ENCODE results near the gene ST7. TPM values are rescaled to one million over a fixed set of nuclear protein-coding genes. Genes with fewer than 3 reads are reported as not detected.

The ST7 gene
- polyA plus RNA-seq, 1 donor from 2014 or later, result 76.8 TPM

GRCh38 chr7:117274951-117275350 lies 321.6 kb downstream of the ST7 start:
- H3K9me3 ChIP-seq (ENCODE audit: low read length), result no peaks in the 10 kb centered on the region

GRCh38 chr7:117277576-117277975 lies 324.3 kb downstream of the ST7 start:
- H3K4me2 ChIP-seq (ENCODE audit: low read length), result no peak overlapping the region
- H3K27ac ChIP-seq (ENCODE audit: low read length), result no peak overlapping the region
- no peak overlapping the region for H3K4me3 ChIP-seq (ENCODE audit: low read length)
- H3K27me3 ChIP-seq (ENCODE audit: insufficient read depth, low read depth, low read length), result no peaks in the 10 kb centered on the region
- H3K9me3 ChIP-seq (ENCODE audit: low read length), result no peaks in the 10 kb centered on the region
- no peaks in the 10 kb centered on the region for H3K79me2 ChIP-seq (replicated peaks; ENCODE audit: insufficient read depth, low read length)
- no peaks in the 10 kb centered on the region for H4K20me1 ChIP-seq (ENCODE audit: insufficient read depth)
- no peak overlapping the region for H2AFZ ChIP-seq (ENCODE audit: low read depth, low read length)
- no peak overlapping the region for H3K9ac ChIP-seq (ENCODE audit: low read length)
- TF ChIP-seq POLR2AphosphoS5 (IDR thresholded peaks at IDR 0.05) (no peak), EZH2 (IDR thresholded peaks at IDR 0.05; ENCODE audit: borderline replicate concordance, insufficient read depth, low read length, poor library complexity, severe bottlenecking) (no peak), REST (IDR thresholded peaks at IDR 0.05; ENCODE audit: borderline replicate concordance) (no peak), EP300 (conservative IDR thresholded peaks at IDR 0.05; ENCODE audit: poor library complexity, severe bottlenecking) (no peak), MXI1 (conservative IDR thresholded peaks at IDR 0.05; ENCODE audit: poor library complexity, severe bottlenecking) (no peak)
- no peaks in the 10 kb centered on the region for H3F3A ChIP-seq (ENCODE audit: insufficient read depth, low read length, poor library complexity, severe bottlenecking)
- no peaks in the 10 kb centered on the region for H3K36me3 ChIP-seq (ENCODE audit: insufficient read depth, low read length)
- H3K9me2 ChIP-seq (ENCODE audit: insufficient read depth, low read length), result no peaks in the 10 kb centered on the region

More at GRCh38 chr7:117274951-117275350, 321.6 kb downstream of the ST7 start:
- no peaks in the 10 kb centered on the region for H4K20me1 ChIP-seq (ENCODE audit: insufficient read depth)
- H3K27me3 ChIP-seq (ENCODE audit: insufficient read depth, low read depth, low read length), result no peaks in the 10 kb centered on the region
- H3K36me3 ChIP-seq (ENCODE audit: insufficient read depth, low read length), result no peaks in the 10 kb centered on the region
- TF ChIP-seq REST (IDR thresholded peaks at IDR 0.05; ENCODE audit: borderline replicate concordance) (no peak), EP300 (conservative IDR thresholded peaks at IDR 0.05; ENCODE audit: poor library complexity, severe bottlenecking) (no peak), EZH2 (IDR thresholded peaks at IDR 0.05; ENCODE audit: borderline replicate concordance, insufficient read depth, low read length, poor library complexity, severe bottlenecking) (no peak), RAD21 (conservative IDR thresholded peaks at IDR 0.05) (no peak), POLR2AphosphoS5 (IDR thresholded peaks at IDR 0.05) (no peak), SMC3 (conservative IDR thresholded peaks at IDR 0.05; ENCODE audit: poor library complexity) (no peak), CTCF (IDR thresholded peaks at IDR 0.05; ENCODE audit: poor library complexity, severe bottlenecking) (no peak), MXI1 (conservative IDR thresholded peaks at IDR 0.05; ENCODE audit: poor library complexity, severe bottlenecking) (no peak), TAF1 (IDR thresholded peaks at IDR 0.05; ENCODE audit: low read depth) (no peak)
- H3K27ac ChIP-seq (ENCODE audit: low read length), result no peak overlapping the region
- no peak overlapping the region for H3K4me3 ChIP-seq (ENCODE audit: low read length)
- H3K9me2 ChIP-seq (ENCODE audit: insufficient read depth, low read length), result no peaks in the 10 kb centered on the region
- no peak overlapping the region for H2AFZ ChIP-seq (ENCODE audit: low read depth, low read length)
- H3K4me2 ChIP-seq (ENCODE audit: low read length), result no peak overlapping the region
- no peak overlapping the region for H3K9ac ChIP-seq (ENCODE audit: low read length)
- no peaks in the 10 kb centered on the region for H3K79me2 ChIP-seq (replicated peaks; ENCODE audit: insufficient read depth, low read length)
- H3F3A ChIP-seq (ENCODE audit: insufficient read depth, low read length, poor library complexity, severe bottlenecking), result no peaks in the 10 kb centered on the region
